ENCODE results near the gene SNIP1.

The SNIP1 gene

DNA sequence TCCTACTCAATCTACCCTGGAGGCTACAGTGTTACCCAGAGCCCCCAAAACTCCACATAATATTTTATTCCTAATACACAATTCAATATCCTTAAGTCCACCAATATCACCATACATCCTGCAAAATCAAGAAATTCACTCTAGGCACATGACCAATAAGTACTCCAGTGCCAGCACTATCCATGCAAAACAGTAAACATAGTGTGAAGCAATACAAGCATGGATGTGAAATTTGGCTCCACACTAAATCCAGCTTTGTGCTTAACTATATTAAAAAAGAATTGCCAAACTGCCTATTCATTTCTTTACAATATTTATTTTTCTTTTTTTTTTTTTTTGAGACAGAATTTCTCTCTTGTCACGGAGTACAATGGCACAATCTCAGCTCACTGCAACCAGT lies 36.5 kb downstream of the SNIP1 start:
- H3K9me3 ChIP-seq (replicated peaks; ENCODE audit: insufficient read depth, low read length) = no peaks in the 10 kb centered on the region
- H3K4me3 ChIP-seq (ENCODE audit: low read length) = no peak overlapping the region
- H3K9ac ChIP-seq (ENCODE audit: low read length) = no peak overlapping the region
- H3K9me2 ChIP-seq (replicated peaks; ENCODE audit: insufficient read depth, low read length) = no peaks in the 10 kb centered on the region
- H3K27ac ChIP-seq (ENCODE audit: low read length) = no peak overlapping the region
- no peak for DNase-seq
- peaks cover 7% of the 10 kb centered on the region; the same call in 1 of the 2 replicates for H3F3A ChIP-seq (ENCODE audit: insufficient read depth, low read length)
- no peak for TF ChIP-seq EZH2 (optimal IDR thresholded peaks at IDR 0.05; ENCODE audit: low read depth, low read length)
- TF ChIP-seq, protein P1, sequence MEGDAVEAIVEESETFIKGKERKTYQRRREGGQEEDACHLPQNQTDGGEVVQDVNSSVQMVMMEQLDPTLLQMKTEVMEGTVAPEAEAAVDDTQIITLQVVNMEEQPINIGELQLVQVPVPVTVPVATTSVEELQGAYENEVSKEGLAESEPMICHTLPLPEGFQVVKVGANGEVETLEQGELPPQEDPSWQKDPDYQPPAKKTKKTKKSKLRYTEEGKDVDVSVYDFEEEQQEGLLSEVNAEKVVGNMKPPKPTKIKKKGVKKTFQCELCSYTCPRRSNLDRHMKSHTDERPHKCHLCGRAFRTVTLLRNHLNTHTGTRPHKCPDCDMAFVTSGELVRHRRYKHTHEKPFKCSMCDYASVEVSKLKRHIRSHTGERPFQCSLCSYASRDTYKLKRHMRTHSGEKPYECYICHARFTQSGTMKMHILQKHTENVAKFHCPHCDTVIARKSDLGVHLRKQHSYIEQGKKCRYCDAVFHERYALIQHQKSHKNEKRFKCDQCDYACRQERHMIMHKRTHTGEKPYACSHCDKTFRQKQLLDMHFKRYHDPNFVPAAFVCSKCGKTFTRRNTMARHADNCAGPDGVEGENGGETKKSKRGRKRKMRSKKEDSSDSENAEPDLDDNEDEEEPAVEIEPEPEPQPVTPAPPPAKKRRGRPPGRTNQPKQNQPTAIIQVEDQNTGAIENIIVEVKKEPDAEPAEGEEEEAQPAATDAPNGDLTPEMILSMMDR (IDR thresholded peaks at IDR 0.05; ENCODE audit: low read length) = no peak
- no peak for TF ChIP-seq EZH2phosphoT487 (IDR thresholded peaks at IDR 0.05; ENCODE audit: low read length)
- H3K27me3 ChIP-seq (replicated peaks; ENCODE audit: insufficient read depth, low read length) = no peaks in the 10 kb centered on the region
- no peak overlapping the region for H2AFZ ChIP-seq (ENCODE audit: low read length)
- H3K4me1 ChIP-seq (ENCODE audit: low read length) = peaks cover 12% of the 10 kb centered on the region
- no peak overlapping the region for H3K4me2 ChIP-seq (ENCODE audit: low read depth, low read length)
- H4K20me1 ChIP-seq (ENCODE audit: insufficient read depth, low read length) = no peaks in the 10 kb centered on the region
- no peaks in the 10 kb centered on the region for H3K36me3 ChIP-seq (replicated peaks; ENCODE audit: insufficient read depth, low read length)
- H3K79me2 ChIP-seq (ENCODE audit: low read length) = peaks cover 16% of the 10 kb centered on the region

DNA sequence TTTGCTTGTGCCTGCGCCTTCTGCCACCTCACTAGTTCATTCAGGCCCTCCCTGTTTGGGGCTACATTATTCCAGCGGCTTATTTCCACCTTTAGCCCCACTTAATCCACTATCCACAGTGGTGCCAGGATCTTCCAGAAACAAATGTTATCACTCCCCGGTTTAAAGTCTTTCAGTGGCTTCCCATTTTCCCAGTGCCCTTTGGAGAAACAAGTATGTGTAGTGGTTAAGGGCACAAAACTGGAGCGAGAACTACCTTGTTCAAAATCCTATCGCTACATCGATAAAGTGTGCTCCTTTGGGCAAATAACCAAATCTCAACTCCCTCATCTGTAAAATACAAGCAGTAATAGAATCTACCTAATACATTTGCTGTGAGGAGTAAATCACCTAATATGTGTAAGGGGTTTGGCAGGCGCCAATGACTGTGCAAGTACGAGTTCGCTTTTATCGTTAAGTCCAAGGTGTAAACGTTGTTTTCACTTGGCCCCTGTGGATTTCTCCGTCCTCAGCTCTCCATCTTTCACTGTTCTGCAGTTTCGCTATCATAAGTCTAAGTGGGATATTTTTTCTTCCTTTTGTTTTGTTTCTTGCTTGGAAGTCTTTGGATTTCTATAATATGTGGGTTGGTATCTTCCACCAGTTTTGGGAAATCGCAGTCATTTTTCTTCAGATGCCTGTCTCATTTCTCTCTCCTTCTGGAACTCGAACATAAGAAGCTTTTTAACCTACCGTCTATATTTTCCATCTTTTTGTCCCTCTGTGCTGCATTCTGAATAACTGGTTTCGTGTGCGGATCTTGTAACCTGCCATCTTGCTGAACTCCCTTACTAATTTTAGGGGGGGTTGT lies 38.7 kb downstream of the SNIP1 start:
- Histone ChIP-seq H3K9me3 (replicated peaks; ENCODE audit: insufficient read depth, low read length) (no peaks in the 10 kb centered on the region), H3K4me3 (ENCODE audit: low read length) (peak overlapping the region; percentile 81), H3K27me3 (replicated peaks; ENCODE audit: insufficient read depth, low read length) (no peaks in the 10 kb centered on the region), H3K79me2 (ENCODE audit: low read length) (peaks cover 27% of the 10 kb centered on the region), H3K27ac (ENCODE audit: low read length) (peak overlapping the region; percentile 72; the same call in 1 of the 2 replicates), H3F3A (ENCODE audit: insufficient read depth, low read length) (peaks cover 7% of the 10 kb centered on the region; the same call in 1 of the 2 replicates), H3K36me3 (replicated peaks; ENCODE audit: insufficient read depth, low read length) (0 out of 2 replicates have a peak, but pooled peaks cover 3% of the 10 kb centered on the region), H3K9ac (ENCODE audit: low read length) (peak overlapping the region; percentile 69), H3K4me1 (ENCODE audit: low read length) (peaks cover 12% of the 10 kb centered on the region), H3K9me2 (replicated peaks; ENCODE audit: insufficient read depth, low read length) (no peaks in the 10 kb centered on the region), H4K20me1 (ENCODE audit: insufficient read depth, low read length) (no peaks in the 10 kb centered on the region), H2AFZ (ENCODE audit: low read length) (peak overlapping the region; percentile 90), H3K4me2 (ENCODE audit: low read depth, low read length) (peak overlapping the region; percentile 97)
- TF ChIP-seq, protein P1 (IDR thresholded peaks at IDR 0.05; ENCODE audit: low read length) = no peak
- TF ChIP-seq EZH2 (optimal IDR thresholded peaks at IDR 0.05; ENCODE audit: low read depth, low read length) (no peak), EZH2phosphoT487 (IDR thresholded peaks at IDR 0.05; ENCODE audit: low read length) (no peak)
- DNase-seq = no peak

DNA sequence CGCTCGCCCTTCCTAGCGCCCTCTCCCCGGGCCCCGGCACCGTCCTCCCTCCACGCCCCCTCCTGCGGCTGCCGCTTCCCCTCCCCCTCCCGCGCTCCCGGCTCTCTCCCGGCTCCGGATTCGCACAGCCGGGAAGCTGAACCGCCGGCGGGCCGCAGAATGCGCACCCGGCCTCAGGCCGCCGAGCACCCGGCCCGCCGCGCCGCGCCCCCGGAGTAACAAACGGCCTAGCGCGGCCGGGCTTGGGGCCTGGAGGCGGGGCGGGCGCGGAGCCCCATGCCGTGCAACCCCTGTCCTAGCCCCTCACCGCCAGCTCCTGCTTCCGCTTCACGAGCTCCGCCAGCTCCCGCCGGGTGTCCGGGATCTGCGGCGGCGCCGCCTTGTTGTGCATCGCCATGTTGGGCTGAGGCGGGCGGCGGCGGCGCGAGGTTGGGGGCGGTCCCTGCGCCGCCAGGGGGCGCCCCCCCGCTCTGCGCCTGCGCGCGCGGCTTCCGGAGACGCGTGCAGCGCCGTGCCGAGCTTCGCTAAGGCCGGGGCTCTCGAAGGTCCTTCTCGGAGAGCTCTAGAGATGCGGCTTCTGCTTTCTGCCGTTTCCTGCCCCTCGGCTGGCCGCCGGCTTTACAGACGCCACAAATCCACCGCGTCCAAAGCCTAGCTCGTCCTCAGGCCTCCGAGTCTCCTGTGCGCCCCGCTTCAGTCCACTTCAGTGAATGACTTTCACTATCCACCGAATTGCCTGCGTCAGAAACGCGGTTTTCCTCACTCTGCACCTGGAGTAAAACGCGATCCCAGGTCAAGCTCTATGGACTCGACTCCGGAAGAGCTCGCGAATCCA lies 39.5 kb downstream of the SNIP1 start, which contains the start of gene MEAF6:
TSS of gene MEAF6 (minus strand) at position 417 of the 835 bp plus-strand sequence. CDS start at position 397, 20 bp downstream.
- peaks cover 12% of the 10 kb centered on the region for H3K4me1 ChIP-seq (ENCODE audit: low read length)
- no peaks in the 10 kb centered on the region for H3K27me3 ChIP-seq (replicated peaks; ENCODE audit: insufficient read depth, low read length)
- peak within 1 kb of the TSS; percentile 81 for H3K4me3 ChIP-seq (ENCODE audit: low read length)
- H3K9me3 ChIP-seq (replicated peaks; ENCODE audit: insufficient read depth, low read length) = no peaks in the 10 kb centered on the region
- H3K36me3 ChIP-seq (replicated peaks; ENCODE audit: insufficient read depth, low read length) = 0 out of 2 replicates have a peak, but pooled peaks cover 3% of the 10 kb centered on the region
- TF ChIP-seq EZH2phosphoT487 (IDR thresholded peaks at IDR 0.05; ENCODE audit: low read length) = no peak
- TF ChIP-seq, protein P1 (IDR thresholded peaks at IDR 0.05; ENCODE audit: low read length) = peak; percentile 58
- H3K4me2 ChIP-seq (ENCODE audit: low read depth, low read length) = peak within 1 kb of the TSS; percentile 97
- no peaks in the 10 kb centered on the region for H4K20me1 ChIP-seq (ENCODE audit: insufficient read depth, low read length)
- peak within 1 kb of the TSS; percentile 69 for H3K9ac ChIP-seq (ENCODE audit: low read length)
- peaks cover 27% of the 10 kb centered on the region for H3K79me2 ChIP-seq (ENCODE audit: low read length)
- peaks cover 7% of the 10 kb centered on the region; the same call in 1 of the 2 replicates for H3F3A ChIP-seq (ENCODE audit: insufficient read depth, low read length)
- DNase-seq = peak; percentile 88
- peak within 1 kb of the TSS; percentile 72; the same call in 1 of the 2 replicates for H3K27ac ChIP-seq (ENCODE audit: low read length)
- peak within 1 kb of the TSS; percentile 90 for H2AFZ ChIP-seq (ENCODE audit: low read length)
- no peaks in the 10 kb centered on the region for H3K9me2 ChIP-seq (replicated peaks; ENCODE audit: insufficient read depth, low read length)

Measured in MM.1S (cell line).